GM12875 (cell line): ENCODE measurements around the gene CACFD1.
A peak's percentile ranks its signal among the peaks of the same experiment; 100 is the strongest.

Experiments used
- H3K4me3 ChIP-seq: one replicate; pipeline ENCODE4 v1.5.1; 2011; ENCODE audit warnings: low read depth, low read length, control low read depth
- TF ChIP-seq, protein P1 (sequence below): IDR thresholded peaks from 2 replicates; pipeline ENCODE4 v1.5.1; 2011; ENCODE audit warnings: low read depth, mild to moderate bottlenecking, control low read depth, inconsistent platforms, low read length, moderate library complexity, borderline replicate concordance; ENCODE audit not compliant: insufficient read depth

The CACFD1 gene

DNA sequence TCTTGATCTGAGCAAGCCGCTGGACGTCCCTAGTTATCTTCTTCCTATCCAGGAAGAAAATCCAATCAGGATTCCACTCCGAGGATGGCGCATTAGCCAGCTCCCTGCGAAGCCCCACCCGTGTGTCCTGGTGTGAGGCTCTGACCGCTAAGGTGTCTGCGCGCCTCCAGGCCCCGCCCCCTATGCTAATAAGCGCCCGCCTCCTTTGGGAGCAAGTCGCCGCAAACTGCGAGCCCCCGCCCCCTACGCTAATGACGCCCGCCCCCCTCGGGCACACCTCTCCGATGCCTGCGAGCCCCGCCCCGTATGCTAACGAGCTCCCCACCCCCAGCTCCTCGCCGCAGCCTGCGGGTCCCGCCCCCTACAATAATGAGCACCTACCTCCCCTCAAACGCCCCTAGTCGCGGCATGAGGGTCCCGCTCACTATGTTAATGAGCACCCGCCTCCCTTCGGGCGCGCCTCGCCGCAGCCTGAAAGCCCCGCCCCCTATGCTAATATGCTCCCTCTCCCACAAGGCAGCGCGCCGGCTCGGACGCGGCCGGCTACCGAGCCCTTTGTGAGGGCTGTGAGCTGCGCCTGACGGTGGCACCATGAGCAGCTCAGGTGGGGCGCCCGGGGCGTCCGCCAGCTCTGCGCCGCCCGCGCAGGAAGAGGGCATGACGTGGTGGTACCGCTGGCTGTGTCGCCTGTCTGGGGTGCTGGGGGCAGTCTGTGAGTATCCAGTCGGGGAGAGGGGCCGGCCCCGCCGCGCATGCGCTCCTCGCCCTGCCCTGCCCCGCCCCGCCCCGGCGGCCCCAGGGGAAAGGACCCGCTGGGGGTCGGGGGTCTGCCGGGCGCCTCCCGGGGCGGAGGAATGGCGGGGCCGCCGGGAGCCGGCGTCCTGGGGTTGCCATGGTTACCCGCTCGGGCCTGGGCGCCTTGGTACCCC lies at the start of gene CACFD1:
CACFD1 (plus strand) TSS at position 503 of the 929 bp plus-strand sequence; CDS start at position 592, 89 bp downstream.
- TF ChIP-seq, protein P1, sequence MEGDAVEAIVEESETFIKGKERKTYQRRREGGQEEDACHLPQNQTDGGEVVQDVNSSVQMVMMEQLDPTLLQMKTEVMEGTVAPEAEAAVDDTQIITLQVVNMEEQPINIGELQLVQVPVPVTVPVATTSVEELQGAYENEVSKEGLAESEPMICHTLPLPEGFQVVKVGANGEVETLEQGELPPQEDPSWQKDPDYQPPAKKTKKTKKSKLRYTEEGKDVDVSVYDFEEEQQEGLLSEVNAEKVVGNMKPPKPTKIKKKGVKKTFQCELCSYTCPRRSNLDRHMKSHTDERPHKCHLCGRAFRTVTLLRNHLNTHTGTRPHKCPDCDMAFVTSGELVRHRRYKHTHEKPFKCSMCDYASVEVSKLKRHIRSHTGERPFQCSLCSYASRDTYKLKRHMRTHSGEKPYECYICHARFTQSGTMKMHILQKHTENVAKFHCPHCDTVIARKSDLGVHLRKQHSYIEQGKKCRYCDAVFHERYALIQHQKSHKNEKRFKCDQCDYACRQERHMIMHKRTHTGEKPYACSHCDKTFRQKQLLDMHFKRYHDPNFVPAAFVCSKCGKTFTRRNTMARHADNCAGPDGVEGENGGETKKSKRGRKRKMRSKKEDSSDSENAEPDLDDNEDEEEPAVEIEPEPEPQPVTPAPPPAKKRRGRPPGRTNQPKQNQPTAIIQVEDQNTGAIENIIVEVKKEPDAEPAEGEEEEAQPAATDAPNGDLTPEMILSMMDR: no peak
- peak within 1 kb of the TSS; percentile 79 for H3K4me3 ChIP-seq

GRCh38 chr9:133415170-133415569 lies 44.6 kb upstream of the CACFD1 start:
- TF ChIP-seq, protein P1: no peak
- H3K4me3 ChIP-seq: no peak overlapping the region

DNA sequence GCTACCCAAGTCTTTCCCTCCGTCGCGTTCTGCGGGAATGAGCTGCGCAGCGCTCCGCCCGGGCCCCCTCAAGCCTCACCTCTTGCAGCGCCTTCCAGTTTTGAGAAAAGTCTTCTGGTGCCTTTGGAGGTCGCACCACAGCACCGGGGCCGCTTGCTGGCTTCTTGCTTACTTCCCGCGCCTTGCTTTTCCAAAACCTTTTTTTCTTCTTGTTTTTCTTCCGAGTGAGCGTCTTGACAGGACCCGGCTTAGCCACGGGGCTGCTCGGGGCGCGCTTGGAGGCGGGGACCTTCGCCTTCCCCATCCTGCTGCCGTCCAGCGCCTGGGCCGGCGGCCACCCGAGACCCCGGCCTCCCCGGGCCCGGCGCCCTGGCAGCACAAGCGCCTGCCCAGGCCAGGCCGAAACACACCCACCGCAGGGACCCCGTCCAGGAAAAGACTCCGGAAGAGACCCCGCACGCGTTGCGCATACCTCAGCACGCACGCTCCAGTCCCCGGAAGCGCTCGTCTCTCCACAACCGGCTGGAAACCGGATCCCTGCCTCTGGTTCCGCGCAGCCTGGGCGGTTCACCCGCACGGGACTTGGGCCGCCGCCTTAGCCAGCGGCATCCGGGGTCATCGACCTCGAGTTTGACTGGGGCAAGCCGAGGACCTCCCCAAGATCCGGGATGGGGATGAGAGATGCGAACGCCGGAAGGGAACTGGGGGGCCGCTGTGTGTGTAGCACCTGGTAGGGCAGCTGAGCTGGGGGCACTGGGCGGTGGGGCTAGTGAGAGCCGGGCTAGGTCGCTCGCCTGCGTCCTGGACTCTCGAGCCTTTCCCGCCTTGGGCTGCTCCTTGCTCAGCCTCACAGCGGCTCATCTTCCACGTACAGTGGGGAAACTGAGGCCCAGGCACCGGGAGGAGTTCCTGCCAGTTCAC lies 42.0 kb upstream of the CACFD1 start, which contains the start of gene REXO4:
REXO4 (minus strand) TSS at position 470 of the 921 bp plus-strand sequence; CDS start at position 304, 166 bp downstream.
- peak within 1 kb of the TSS; percentile 74 for H3K4me3 ChIP-seq
- TF ChIP-seq, protein P1: no peak

- no peak overlapping the region for H3K4me3 ChIP-seq
- TF ChIP-seq, protein P1: no peak
These were observed 40.8 kb upstream of the CACFD1 start for GRCh38 chr9:133419005-133419404.

GRCh38 chr9:133420392-133420827 lies 39.4 kb upstream of the CACFD1 start:
- TF ChIP-seq, protein P1: no peak
- H3K4me3 ChIP-seq: no peak overlapping the region

- TF ChIP-seq, protein P1: peak; percentile 46; the same call in 1 of the 2 replicates
- H3K4me3 ChIP-seq: no peak within 1 kb of the TSS
These were observed 37.9 kb upstream of the CACFD1 start, which contains the start of gene ADAMTS13 for GRCh38 chr9:133421615-133422542. Gene ADAMTS13, plus strand, starts transcription at chr9:133422367. Its CDS starts 77 bp downstream, at chr9:133422444.
